Panc1 (cell line): ENCODE data around the gene SLC25A45. TPM values are rescaled to one million over a fixed set of nuclear protein-coding genes. Genes with fewer than 3 reads are reported as not detected.
A peak's percentile ranks its signal among the peaks of the same experiment; 100 is the strongest.

Experiments
- ATAC-seq: fragments of 200-7000 bp; cut with Tn5 transposase; 2 replicates; pipeline ENCODE4 v1.9.1; 2020; ENCODE audit warnings: mild to moderate bottlenecking, moderate library complexity
- BruUV-seq: library from RNA; stranded (reverse); fragments of 400-500 nt; replicated peaks from 2 replicates; lab custom pipeline; 2021; lab: Mats Ljungman, UMichigan
- CTCF ChIA-PET: fragments of 300-600 bp; sonication (Branson Sonifier 250); formaldehyde crosslinking; loops from one replicate; lab custom pipeline; 2022; ENCODE audit warnings: antibody characterized with exemption; lab: Charles Lee
- POLR2A ChIA-PET: fragments of 300-600 bp; sonication (Branson Sonifier 250); formaldehyde crosslinking; loops from one replicate; lab custom pipeline; 2022; ENCODE audit warnings: antibody characterized with exemption; lab: Charles Lee
- DNase-seq: peaks from one replicate; pipeline ENCODE4 v3.0.0-alpha.2; 2010; ENCODE audit warnings: low read depth, low spot score
- H3K27ac ChIP-seq: 2 replicates; pipeline ENCODE4 v1.5.1; 2011; ENCODE audit warnings: mild to moderate bottlenecking, low read length, inconsistent platforms
- H3K27me3 ChIP-seq: fragments of 200-500 bp; sonication (Bioruptor generic); 2 replicates; pipeline ENCODE4 v1.6.0; 2014; ENCODE audit warnings: low read length, inconsistent platforms; ENCODE audit not compliant: control insufficient read depth, insufficient read depth
- H3K36me3 ChIP-seq: fragments of 200-500 bp; sonication (Bioruptor generic); 2 replicates; pipeline ENCODE4 v1.5.1; 2014; ENCODE audit warnings: inconsistent platforms, mild to moderate bottlenecking, low read length, moderate library complexity; ENCODE audit not compliant: control insufficient read depth, insufficient read depth
- H3K4me1 ChIP-seq: 2 replicates; pipeline ENCODE4 v1.5.1; 2011; ENCODE audit warnings: inconsistent platforms, mild to moderate bottlenecking, low read length, moderate library complexity; ENCODE audit not compliant: control insufficient read depth, insufficient read depth
- H3K4me3 ChIP-seq, 2 experiments: 2 replicates each; pipeline ENCODE4 v1.5.1; 2011 to 2012; ENCODE audit warnings: low read depth in 2 of 2, low read length in 2 of 2, mild to moderate bottlenecking in 2 of 2, inconsistent platforms in 1 of 2, moderate library complexity in 1 of 2
- H3K9me3 ChIP-seq: fragments of 200-500 bp; sonication (Bioruptor generic); 2 replicates; pipeline ENCODE4 v1.5.1; 2014; ENCODE audit warnings: low read depth, mild to moderate bottlenecking, inconsistent platforms, low read length, moderate library complexity; ENCODE audit not compliant: control insufficient read depth, insufficient read depth
- POLR2AphosphoS5 ChIP-seq: IDR thresholded peaks from 2 replicates; pipeline ENCODE4 v1.6.1; 2012; ENCODE audit warnings: mild to moderate bottlenecking, low read depth, low read length, moderate library complexity
- SIN3A ChIP-seq: IDR thresholded peaks from 2 replicates; pipeline ENCODE4 v1.6.1; 2012; ENCODE audit warnings: low read depth, mild to moderate bottlenecking, low read length, moderate library complexity, borderline replicate concordance; ENCODE audit not compliant: insufficient read depth
- TCF7L2 ChIP-seq: IDR thresholded peaks from 2 replicates; pipeline ENCODE4 v1.6.1; 2011; ENCODE audit warnings: mild to moderate bottlenecking, low read depth, low read length, inconsistent platforms
- in situ Hi-C: cut with HindIII; loops from 2 replicates; pipeline ENCODE4 v1.10.0; 2016; ENCODE audit warnings: low sequenced_read_pairs, low pct_unique_long_range_greater_than_20kb
- intact Hi-C: fragments of 100-400 bp; cut with micrococcal nuclease; formaldehyde crosslinking; loops from one replicate; pipeline ENCODE4 v1.10.0; 2022; ENCODE audit not compliant: unreplicated experiment
- total RNA-seq: library from RNA; stranded (reverse); gene quantifications from one replicate; pipeline ENCODE4 v1.2.1, GENCODE V29; 2021; ENCODE audit not compliant: unreplicated experiment
- TF ChIP-seq, protein P1 (sequence below): fragments of 450-650 bp; IDR thresholded peaks from 2 replicates; pipeline ENCODE4 v1.5.1; 2017; ENCODE audit warnings: mild to moderate bottlenecking
- TF ChIP-seq, protein P2 (sequence below), 2 experiments: IDR thresholded peaks; 2 replicates each; pipeline ENCODE4 v1.6.1; 2011 to 2012; ENCODE audit warnings: low read depth in 2 of 2, control low read depth in 1 of 2, low read length in 1 of 2, mild to moderate bottlenecking in 1 of 2, moderate library complexity in 1 of 2; ENCODE audit not compliant: insufficient read depth in 1 of 2

SLC25A45 gene
- total RNA-seq, 1 experiment from 2014 or later, result 9.8 TPM

DNA sequence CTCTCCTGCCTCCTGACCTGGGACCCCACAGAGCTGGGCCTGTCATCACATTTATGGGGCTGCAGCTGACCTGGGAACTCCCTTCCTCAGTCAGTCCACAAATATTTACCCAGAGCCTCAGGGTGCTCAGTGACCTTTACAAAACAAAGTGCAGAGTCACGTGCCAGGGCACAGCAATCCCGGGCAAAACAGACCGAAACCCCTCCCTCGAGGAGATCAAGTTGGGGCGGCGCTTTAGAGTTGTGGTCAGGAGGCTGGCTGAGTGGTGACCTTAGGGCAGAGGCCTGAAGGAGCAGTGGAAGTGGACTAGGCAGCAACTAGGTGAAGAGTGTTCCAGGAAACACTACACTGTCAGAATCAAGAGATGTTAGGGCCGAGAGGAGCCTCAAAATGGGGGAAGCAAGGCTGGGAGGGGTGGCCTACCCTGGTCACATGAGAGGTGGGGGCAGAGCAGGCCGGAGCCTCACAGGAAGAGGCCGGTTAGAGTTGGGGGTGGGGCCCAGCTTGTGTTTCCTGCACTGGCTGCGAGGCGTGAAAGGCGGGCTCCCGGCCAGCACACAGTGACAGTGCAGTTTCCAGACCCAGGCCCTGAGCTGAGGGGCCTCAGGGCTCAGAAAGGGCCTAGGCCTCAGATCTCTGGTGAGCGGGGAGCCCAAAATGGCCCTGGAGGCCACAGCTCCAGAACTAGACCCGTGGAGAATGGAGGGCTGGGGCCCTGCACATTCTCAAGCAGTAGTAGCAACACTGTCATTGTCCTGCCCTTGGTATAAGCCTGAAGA is 36.4 kb upstream of the SLC25A45 start:
- ChIA-PET POLR2A (interaction anchor here (0.5 to 7.3 kb wide), 11 partner anchors 10 to 115 kb away, joined by 3 to 108 read pairs (median 7); partner anchors contain the start of gene MALAT1), CTCF (no interaction called here)
- Histone ChIP-seq H3K27me3 (no peaks in the 10 kb centered on the region), H3K9me3 (no peaks in the 10 kb centered on the region), H3K4me1 (peaks cover 71% of the 10 kb centered on the region), H3K27ac (peak overlapping the region; percentile 100), H3K36me3 (peaks cover 5% of the 10 kb centered on the region; the same call in 1 of the 2 replicates), H3K4me3 (peak overlapping the region; percentile 3 to 38)
- TF ChIP-seq, protein P1, sequence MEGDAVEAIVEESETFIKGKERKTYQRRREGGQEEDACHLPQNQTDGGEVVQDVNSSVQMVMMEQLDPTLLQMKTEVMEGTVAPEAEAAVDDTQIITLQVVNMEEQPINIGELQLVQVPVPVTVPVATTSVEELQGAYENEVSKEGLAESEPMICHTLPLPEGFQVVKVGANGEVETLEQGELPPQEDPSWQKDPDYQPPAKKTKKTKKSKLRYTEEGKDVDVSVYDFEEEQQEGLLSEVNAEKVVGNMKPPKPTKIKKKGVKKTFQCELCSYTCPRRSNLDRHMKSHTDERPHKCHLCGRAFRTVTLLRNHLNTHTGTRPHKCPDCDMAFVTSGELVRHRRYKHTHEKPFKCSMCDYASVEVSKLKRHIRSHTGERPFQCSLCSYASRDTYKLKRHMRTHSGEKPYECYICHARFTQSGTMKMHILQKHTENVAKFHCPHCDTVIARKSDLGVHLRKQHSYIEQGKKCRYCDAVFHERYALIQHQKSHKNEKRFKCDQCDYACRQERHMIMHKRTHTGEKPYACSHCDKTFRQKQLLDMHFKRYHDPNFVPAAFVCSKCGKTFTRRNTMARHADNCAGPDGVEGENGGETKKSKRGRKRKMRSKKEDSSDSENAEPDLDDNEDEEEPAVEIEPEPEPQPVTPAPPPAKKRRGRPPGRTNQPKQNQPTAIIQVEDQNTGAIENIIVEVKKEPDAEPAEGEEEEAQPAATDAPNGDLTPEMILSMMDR, result no peak
- peak; percentile 52 for TF ChIP-seq SIN3A
- TF ChIP-seq POLR2AphosphoS5, result peak; percentile 76
- TF ChIP-seq TCF7L2, result peak; percentile 97
- in situ Hi-C loops (no loop called here), intact Hi-C loops (loop anchor here (5.0 kb wide), 1 partner anchor 93 kb away; no protein-coding TSS in a partner anchor)
- no TSS peak for BruUV-seq
- peak; percentile 51 for ATAC-seq
- peak; percentile 98 for DNase-seq

DNA sequence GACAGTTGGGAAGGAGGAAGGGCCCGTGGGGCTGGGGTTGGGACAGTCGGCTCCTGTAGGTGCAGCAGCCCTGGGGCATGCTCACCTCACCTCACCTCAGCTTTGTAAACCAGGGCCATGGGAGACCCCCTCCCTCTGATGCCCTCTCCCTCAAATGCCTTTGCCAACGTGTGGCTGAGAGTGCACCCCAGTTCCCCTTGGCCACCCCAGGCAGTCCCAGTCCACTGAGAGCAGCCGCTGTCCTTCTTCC is 35.9 kb upstream of the SLC25A45 start:
- ChIA-PET CTCF (no interaction called here), POLR2A (interaction anchor here (0.6 to 7.3 kb wide), 6 partner anchors 10 to 116 kb away, joined by 3 to 108 read pairs (median 12); partner anchors contain the start of gene MALAT1)
- no peak for ATAC-seq
- peak overlapping the region; percentile 100 for H3K27ac ChIP-seq
- DNase-seq, result no peak
- BruUV-seq, result no TSS peak
- peaks cover 4% of the 10 kb centered on the region; the same call in 1 of the 2 replicates for H3K36me3 ChIP-seq
- intact Hi-C loops, result loop anchor here (5.0 kb wide), 1 partner anchor 94 kb away; no protein-coding TSS in a partner anchor
- H3K4me1 ChIP-seq, result peaks cover 71% of the 10 kb centered on the region
- no peaks in the 10 kb centered on the region for H3K27me3 ChIP-seq
- in situ Hi-C loops, result no loop called here
- H3K4me3 ChIP-seq, result peak overlapping the region in 1 of 2 experiments; percentile 10; a peak in 2 of 4 replicates
- TF ChIP-seq, protein P2, sequence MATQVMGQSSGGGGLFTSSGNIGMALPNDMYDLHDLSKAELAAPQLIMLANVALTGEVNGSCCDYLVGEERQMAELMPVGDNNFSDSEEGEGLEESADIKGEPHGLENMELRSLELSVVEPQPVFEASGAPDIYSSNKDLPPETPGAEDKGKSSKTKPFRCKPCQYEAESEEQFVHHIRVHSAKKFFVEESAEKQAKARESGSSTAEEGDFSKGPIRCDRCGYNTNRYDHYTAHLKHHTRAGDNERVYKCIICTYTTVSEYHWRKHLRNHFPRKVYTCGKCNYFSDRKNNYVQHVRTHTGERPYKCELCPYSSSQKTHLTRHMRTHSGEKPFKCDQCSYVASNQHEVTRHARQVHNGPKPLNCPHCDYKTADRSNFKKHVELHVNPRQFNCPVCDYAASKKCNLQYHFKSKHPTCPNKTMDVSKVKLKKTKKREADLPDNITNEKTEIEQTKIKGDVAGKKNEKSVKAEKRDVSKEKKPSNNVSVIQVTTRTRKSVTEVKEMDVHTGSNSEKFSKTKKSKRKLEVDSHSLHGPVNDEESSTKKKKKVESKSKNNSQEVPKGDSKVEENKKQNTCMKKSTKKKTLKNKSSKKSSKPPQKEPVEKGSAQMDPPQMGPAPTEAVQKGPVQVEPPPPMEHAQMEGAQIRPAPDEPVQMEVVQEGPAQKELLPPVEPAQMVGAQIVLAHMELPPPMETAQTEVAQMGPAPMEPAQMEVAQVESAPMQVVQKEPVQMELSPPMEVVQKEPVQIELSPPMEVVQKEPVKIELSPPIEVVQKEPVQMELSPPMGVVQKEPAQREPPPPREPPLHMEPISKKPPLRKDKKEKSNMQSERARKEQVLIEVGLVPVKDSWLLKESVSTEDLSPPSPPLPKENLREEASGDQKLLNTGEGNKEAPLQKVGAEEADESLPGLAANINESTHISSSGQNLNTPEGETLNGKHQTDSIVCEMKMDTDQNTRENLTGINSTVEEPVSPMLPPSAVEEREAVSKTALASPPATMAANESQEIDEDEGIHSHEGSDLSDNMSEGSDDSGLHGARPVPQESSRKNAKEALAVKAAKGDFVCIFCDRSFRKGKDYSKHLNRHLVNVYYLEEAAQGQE (IDR thresholded peaks at IDR 0.05; ENCODE audit: insufficient read depth in 1 of 2, low read depth in 2 of 2, low read length in 1 of 2), result no peak
- TF ChIP-seq SIN3A (no peak), POLR2AphosphoS5 (no peak), TCF7L2 (no peak)
- TF ChIP-seq, protein P1, result no peak
- no peaks in the 10 kb centered on the region for H3K9me3 ChIP-seq
